AG09309 (cell line): Measurements from ENCODE around the gene NXNL2.

Source experiments
- DNase-seq: peaks from one replicate; pipeline ENCODE4 v3.0.0-alpha.2; 2010; ENCODE audit warnings: low read depth
- H3K4me3 ChIP-seq: 2 replicates; pipeline ENCODE4 v1.5.1; 2011; ENCODE audit warnings: mild to moderate bottlenecking, low read depth, low read length, moderate library complexity; ENCODE audit not compliant: control insufficient read depth
- TF ChIP-seq, protein P1 (sequence below): IDR thresholded peaks from 2 replicates; pipeline ENCODE4 v1.5.1; 2011; ENCODE audit warnings: mild to moderate bottlenecking, low read depth, low read length, inconsistent platforms; ENCODE audit not compliant: insufficient read depth, control insufficient read depth; ENCODE audit errors: missing control alignments

The NXNL2 gene

DNA sequence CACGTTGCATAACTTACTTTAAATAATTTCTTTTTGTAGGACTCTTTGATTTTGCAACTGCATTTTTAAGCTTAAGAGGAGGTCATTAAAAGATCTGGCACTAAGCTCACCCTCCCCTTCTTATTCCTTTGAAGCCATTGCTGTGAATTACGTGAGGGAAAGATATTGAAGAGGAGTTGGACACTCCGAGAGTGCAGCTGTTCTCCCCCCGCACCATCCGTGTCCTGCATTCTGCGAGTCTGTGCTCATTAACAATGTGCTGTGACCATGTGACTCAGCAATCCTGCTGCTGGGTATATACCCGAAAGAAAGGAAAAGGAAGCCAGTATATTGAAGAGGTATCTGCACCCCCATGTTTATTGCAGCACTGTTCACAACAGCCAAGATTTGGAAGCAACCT lies 40.0 kb downstream of the NXNL2 start:
- TF ChIP-seq, protein P1, sequence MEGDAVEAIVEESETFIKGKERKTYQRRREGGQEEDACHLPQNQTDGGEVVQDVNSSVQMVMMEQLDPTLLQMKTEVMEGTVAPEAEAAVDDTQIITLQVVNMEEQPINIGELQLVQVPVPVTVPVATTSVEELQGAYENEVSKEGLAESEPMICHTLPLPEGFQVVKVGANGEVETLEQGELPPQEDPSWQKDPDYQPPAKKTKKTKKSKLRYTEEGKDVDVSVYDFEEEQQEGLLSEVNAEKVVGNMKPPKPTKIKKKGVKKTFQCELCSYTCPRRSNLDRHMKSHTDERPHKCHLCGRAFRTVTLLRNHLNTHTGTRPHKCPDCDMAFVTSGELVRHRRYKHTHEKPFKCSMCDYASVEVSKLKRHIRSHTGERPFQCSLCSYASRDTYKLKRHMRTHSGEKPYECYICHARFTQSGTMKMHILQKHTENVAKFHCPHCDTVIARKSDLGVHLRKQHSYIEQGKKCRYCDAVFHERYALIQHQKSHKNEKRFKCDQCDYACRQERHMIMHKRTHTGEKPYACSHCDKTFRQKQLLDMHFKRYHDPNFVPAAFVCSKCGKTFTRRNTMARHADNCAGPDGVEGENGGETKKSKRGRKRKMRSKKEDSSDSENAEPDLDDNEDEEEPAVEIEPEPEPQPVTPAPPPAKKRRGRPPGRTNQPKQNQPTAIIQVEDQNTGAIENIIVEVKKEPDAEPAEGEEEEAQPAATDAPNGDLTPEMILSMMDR = no peak
- H3K4me3 ChIP-seq = no peak overlapping the region
- no peak for DNase-seq

GRCh38 chr9:88577256-88578120 lies 42.5 kb downstream of the NXNL2 start:
- DNase-seq = no peak
- TF ChIP-seq, protein P1 = no peak
- H3K4me3 ChIP-seq = no peak overlapping the region

DNA sequence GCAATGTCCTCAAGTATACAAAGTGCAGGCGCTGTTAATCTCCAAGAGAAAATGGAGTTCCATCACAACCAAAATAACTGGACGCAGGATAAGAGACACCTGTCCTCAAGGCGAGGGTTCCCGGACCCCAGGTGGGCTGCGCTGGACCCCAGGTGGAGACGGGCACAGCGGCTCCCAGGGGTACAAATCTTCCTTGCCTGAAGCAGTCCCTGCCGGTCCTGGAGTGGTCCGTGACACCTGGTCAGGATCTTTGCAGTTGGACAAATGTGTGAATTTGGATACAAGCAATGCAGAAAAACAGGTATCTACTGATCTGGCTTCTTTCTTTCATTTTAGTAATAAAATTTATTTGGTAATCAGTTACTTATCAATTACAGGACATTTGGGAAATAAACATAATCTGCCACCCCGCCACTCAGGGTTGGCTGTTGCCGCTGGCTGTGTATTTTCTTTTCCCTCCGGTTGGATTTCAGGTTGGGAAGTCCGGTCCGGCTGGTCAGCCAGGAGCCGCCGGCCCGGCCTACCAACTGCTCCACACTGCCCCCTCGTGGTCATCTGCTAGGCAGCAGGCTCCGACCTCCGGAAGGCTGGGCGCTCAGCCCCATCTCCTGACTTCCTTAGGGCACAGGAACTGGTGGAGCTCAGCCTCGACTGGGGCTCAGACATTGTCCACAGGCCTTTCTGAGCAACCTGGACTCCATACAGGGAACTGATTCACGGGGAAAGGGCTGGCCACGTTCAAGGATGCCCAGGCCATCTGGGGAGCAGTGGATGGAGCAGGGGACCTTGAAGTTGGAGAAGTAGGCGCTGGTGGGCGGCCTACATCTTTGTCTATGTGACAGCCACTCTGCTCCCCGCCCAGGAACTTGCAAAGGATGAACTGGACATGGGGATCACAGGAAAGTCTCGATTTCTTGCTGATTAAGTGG lies 43.4 kb downstream of the NXNL2 start:
- TF ChIP-seq, protein P1 = peak; percentile 97
- H3K4me3 ChIP-seq = no peak overlapping the region
- no peak for DNase-seq

DNA sequence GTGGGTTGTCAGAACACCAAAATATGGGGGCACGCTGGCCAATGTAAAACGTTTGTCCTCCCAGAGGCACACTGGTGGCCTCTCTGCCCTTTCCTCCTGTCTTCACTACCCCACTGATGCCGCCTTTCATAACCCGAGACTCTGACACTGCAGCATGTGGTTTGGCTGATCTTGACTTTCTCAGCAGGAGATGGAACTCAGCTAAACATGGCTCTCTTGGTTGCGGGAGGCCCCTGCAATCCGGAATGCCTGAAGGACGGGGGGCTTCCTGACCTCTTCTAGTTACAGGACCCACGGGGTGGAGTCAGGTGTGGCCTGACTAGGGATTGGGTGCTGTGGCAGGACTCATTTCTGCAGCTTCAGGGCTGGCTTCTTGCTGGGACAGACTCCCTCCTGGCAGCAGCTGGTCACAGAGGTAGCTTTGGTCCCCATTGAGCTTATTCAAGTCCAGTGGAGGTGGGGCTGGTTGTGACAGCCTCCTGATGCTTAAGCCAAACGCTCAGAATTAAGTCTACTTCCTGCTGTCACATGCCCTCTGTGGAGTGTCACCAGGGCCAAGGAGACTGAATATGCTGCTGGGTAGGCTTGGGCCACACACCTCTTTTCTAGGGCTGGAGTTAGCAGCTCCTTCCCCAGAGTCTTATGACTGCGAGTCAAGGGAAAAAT lies 44.2 kb downstream of the NXNL2 start:
- TF ChIP-seq, protein P1 = no peak
- H3K4me3 ChIP-seq = no peak overlapping the region
- DNase-seq = no peak

- H3K4me3 ChIP-seq = no peak overlapping the region
- DNase-seq = no peak
- TF ChIP-seq, protein P1 = no peak
These were observed 46.0 kb downstream of the NXNL2 start for GRCh38 chr9:88580961-88581360.

- DNase-seq = peak; percentile 34
- no peak overlapping the region for H3K4me3 ChIP-seq
- TF ChIP-seq, protein P1 = peak; percentile 22
These were observed 49.1 kb downstream of the NXNL2 start for GRCh38 chr9:88583901-88584596.
